ENCODE measurements around the gene GLRB.

The GLRB gene

GRCh38 chr4:157099506-157099905 is 23.6 kb downstream of the GLRB start:
- no peaks in the 10 kb centered on the region for H3K27me3 ChIP-seq (replicated peaks)
- DNase-seq, result no peak
- H3K27ac ChIP-seq, result no peak overlapping the region
- in situ Hi-C loops (cut with HindIII; ENCODE audit: low pct_ligation_motif_present, low sequenced_read_pairs), result no loop called here
- no peak overlapping the region for H3K4me3 ChIP-seq (ENCODE audit: low read depth, low read length)
- H3K36me3 ChIP-seq (replicated peaks), result no peaks in the 10 kb centered on the region
- TF ChIP-seq CTCF (IDR thresholded peaks at IDR 0.05; ENCODE audit: low read depth, low read length, missing control alignments), result no peak

GRCh38 chr4:157104541-157104940 is 28.6 kb downstream of the GLRB start:
- Histone ChIP-seq H3K4me3 (ENCODE audit: low read depth, low read length) (no peak overlapping the region), H3K27ac (no peak overlapping the region), H3K36me3 (replicated peaks) (no peaks in the 10 kb centered on the region), H3K27me3 (replicated peaks) (no peaks in the 10 kb centered on the region)
- in situ Hi-C loops (cut with HindIII; ENCODE audit: low pct_ligation_motif_present, low sequenced_read_pairs), result no loop called here
- no peak for DNase-seq
- TF ChIP-seq CTCF (IDR thresholded peaks at IDR 0.05; ENCODE audit: low read depth, low read length, missing control alignments), result no peak

GRCh38 chr4:157114671-157115070 is 38.7 kb downstream of the GLRB start:
- DNase-seq, result no peak
- Histone ChIP-seq H3K27me3 (replicated peaks) (no peaks in the 10 kb centered on the region), H3K36me3 (replicated peaks) (no peaks in the 10 kb centered on the region), H3K4me3 (ENCODE audit: low read depth, low read length) (no peak overlapping the region), H3K27ac (no peak overlapping the region)
- in situ Hi-C loops (cut with HindIII; ENCODE audit: low pct_ligation_motif_present, low sequenced_read_pairs), result no loop called here
- no peak for TF ChIP-seq CTCF (IDR thresholded peaks at IDR 0.05; ENCODE audit: low read depth, low read length, missing control alignments)

- Histone ChIP-seq H3K36me3 (replicated peaks) (no peaks in the 10 kb centered on the region), H3K27ac (peak overlapping the region; percentile 56), H3K27me3 (replicated peaks) (no peaks in the 10 kb centered on the region), H3K4me3 (ENCODE audit: low read depth, low read length) (no peak overlapping the region)
- no peak for TF ChIP-seq CTCF (IDR thresholded peaks at IDR 0.05; ENCODE audit: low read depth, low read length, missing control alignments)
- in situ Hi-C loops (cut with HindIII; ENCODE audit: low pct_ligation_motif_present, low sequenced_read_pairs), result no loop called here
- no peak for DNase-seq
Observed at GRCh38 chr4:157115613-157116335, 39.8 kb downstream of the GLRB start.

- H3K4me3 ChIP-seq (ENCODE audit: low read depth, low read length), result no peak overlapping the region
- H3K27me3 ChIP-seq (replicated peaks), result no peaks in the 10 kb centered on the region
- no peak for TF ChIP-seq CTCF (IDR thresholded peaks at IDR 0.05; ENCODE audit: low read depth, low read length, missing control alignments)
- in situ Hi-C loops (cut with HindIII; ENCODE audit: low pct_ligation_motif_present, low sequenced_read_pairs), result no loop called here
- H3K36me3 ChIP-seq (replicated peaks), result no peaks in the 10 kb centered on the region
- DNase-seq, result no peak
- no peak overlapping the region for H3K27ac ChIP-seq
Observed at GRCh38 chr4:157121401-157121800, 45.5 kb downstream of the GLRB start.

GRCh38 chr4:157127571-157127970 is 51.6 kb downstream of the GLRB start:
- in situ Hi-C loops (cut with HindIII; ENCODE audit: low pct_ligation_motif_present, low sequenced_read_pairs), result no loop called here
- no peaks in the 10 kb centered on the region for H3K27me3 ChIP-seq (replicated peaks)
- no peak overlapping the region for H3K4me3 ChIP-seq (ENCODE audit: low read depth, low read length)

More at GRCh38 chr4:157127571-157127970, 51.6 kb downstream of the GLRB start:
- Histone ChIP-seq H3K27ac (no peak overlapping the region), H3K36me3 (replicated peaks) (no peaks in the 10 kb centered on the region)
- no peak for DNase-seq
- no peak for TF ChIP-seq CTCF (IDR thresholded peaks at IDR 0.05; ENCODE audit: low read depth, low read length, missing control alignments)

Measured in brain microvascular endothelial cell (primary cell).